ENCODE measurements around the gene AJAP1.

AJAP1 gene

DNA sequence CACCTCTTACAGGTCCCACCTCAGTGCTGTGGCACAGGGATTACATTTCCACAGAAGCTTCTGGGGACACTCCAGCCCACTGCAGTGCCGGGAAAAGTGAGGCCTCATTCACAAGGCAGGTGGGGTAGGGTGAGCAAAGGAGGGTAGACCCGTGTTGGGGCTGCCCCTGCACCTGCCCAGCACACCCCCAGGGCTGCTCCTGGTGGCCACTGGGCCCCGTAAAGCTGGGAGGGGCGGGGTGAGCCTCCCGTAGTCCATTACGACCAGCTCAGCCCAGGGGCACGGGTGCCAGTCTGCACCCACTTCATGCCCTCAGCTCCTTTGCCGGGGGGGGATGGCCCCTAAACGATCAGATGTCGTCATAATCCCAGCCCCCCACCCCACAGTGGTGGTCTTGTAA, 39.5 kb downstream of the AJAP1 start:
- H3K27ac ChIP-seq: no peak overlapping the region
- DNase-seq (ENCODE audit: low spot score): no peak
- TF ChIP-seq, protein P1, sequence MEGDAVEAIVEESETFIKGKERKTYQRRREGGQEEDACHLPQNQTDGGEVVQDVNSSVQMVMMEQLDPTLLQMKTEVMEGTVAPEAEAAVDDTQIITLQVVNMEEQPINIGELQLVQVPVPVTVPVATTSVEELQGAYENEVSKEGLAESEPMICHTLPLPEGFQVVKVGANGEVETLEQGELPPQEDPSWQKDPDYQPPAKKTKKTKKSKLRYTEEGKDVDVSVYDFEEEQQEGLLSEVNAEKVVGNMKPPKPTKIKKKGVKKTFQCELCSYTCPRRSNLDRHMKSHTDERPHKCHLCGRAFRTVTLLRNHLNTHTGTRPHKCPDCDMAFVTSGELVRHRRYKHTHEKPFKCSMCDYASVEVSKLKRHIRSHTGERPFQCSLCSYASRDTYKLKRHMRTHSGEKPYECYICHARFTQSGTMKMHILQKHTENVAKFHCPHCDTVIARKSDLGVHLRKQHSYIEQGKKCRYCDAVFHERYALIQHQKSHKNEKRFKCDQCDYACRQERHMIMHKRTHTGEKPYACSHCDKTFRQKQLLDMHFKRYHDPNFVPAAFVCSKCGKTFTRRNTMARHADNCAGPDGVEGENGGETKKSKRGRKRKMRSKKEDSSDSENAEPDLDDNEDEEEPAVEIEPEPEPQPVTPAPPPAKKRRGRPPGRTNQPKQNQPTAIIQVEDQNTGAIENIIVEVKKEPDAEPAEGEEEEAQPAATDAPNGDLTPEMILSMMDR (IDR thresholded peaks at IDR 0.05): no peak
- no peak overlapping the region for H3K4me3 ChIP-seq

DNA sequence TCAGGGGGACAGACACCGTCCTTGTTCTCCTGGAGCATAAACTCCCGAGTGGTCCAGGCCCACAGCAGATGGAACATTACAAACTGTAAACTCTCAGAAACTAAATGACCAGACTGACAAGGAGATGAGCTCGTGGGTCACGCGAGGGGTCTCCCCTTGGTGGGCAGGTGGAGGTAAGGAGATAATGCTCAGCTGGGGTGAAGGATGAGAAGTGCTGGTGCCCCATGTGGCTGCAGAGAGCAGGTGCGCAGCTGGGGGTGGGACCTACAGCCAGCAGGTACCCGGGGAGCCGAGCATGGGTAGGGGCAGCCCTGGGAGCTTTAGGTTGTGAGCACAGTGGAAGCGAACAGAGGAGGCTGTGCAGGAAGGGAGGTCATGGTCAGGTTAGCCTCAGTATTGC, 40.1 kb downstream of the AJAP1 start:
- TF ChIP-seq, protein P1 (IDR thresholded peaks at IDR 0.05): no peak
- no peak for DNase-seq (ENCODE audit: low spot score)
- H3K4me3 ChIP-seq: no peak overlapping the region
- H3K27ac ChIP-seq: no peak overlapping the region

DNA sequence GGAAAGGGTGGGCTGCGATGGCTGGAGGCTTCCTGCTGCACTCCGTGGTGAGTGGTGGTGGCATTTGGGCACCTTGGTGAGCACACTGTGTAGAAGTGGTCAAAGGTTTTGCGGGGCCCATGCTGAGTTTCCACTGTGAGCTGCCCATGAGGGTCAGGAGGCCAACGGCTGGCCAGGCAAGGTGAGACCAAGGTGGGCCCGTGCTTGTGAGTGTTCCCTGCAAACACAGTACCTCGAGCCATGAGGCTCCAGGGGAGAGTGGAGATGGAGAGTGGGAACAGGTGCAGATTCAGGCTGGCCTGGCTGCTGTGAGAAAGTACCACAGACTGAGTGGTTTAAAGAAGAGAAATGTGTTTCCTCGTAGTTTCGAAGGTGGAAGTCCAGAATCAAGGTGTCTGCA, 40.8 kb downstream of the AJAP1 start:
- DNase-seq (ENCODE audit: low spot score): no peak
- no peak overlapping the region for H3K27ac ChIP-seq
- TF ChIP-seq, protein P1 (IDR thresholded peaks at IDR 0.05): no peak
- no peak overlapping the region for H3K4me3 ChIP-seq

DNA sequence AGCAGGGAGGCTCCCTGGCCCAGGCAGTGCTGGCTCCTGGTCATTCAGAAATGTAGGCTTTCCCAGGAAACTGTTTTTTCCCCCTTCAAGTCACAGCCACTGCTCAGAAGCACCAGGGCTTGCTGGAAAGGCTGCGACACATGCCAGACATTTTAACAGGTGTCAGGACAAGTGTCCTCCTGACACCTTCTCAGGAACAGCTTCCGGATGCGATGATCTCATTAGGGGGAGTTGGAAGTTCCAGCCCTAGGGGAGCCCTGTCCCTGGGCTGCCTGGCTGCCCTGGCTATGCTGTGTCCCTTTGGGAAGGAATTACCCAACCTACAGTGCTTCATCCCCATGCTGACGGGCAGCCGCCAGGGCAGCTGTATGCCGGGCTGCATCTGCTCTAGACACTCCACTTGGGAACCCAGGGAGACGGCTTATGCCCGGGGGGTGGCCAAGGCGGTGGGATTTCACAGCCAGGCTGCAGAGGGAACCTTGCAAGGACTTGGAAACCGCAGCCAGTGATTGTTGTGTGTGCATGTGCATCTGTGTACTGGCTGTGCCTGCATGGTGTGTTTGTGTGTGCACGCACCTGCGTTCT, 41.8 kb downstream of the AJAP1 start:
- no peak for DNase-seq (ENCODE audit: low spot score)
- TF ChIP-seq, protein P1 (IDR thresholded peaks at IDR 0.05): no peak
- Histone ChIP-seq H3K4me3 (no peak overlapping the region), H3K27ac (no peak overlapping the region)

DNA sequence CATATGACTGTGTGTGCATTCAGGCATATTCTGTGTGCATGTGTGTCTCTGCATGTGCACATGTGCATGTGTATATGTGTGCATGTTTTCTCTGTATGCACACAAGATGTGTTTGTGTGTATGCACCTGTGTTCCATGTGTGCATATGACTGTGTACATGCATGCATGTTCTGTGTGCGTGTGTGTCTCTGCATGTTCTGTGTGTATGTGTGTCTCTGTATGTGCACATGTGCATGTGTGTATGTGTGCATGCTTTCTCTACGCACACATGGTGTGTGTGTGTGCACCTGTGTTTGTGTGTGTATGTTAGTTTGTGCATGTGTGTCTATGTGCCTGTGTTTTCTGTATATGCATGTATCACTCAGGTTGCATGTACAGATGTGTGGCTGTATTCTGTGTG, 42.3 kb downstream of the AJAP1 start:
- Histone ChIP-seq H3K4me3 (no peak overlapping the region), H3K27ac (no peak overlapping the region)
- TF ChIP-seq, protein P1 (IDR thresholded peaks at IDR 0.05): no peak
- no peak for DNase-seq (ENCODE audit: low spot score)

DNA sequence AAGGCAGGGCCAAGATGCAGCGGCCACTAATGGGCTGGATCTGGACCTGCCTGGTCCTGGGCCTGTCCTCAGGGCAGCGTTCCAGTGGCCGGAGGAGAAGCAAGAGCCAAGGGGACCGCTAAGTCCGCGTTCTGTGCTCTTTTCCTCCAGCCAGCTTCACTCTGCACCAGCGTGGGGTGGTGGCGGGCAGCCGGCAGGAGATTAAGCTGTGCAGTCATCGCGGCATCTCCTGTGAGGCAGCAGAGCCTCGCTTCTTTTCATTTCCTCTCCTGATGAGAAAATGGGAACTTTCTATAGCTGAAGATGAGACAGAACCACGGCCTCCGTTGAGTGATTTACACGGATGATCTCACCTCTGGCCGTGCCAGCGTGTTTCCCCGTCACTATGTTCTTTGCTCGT, 43.4 kb downstream of the AJAP1 start:
- H3K4me3 ChIP-seq: no peak overlapping the region
- no peak overlapping the region for H3K27ac ChIP-seq
- DNase-seq (ENCODE audit: low spot score): no peak
- TF ChIP-seq, protein P1 (IDR thresholded peaks at IDR 0.05): no peak

DNA sequence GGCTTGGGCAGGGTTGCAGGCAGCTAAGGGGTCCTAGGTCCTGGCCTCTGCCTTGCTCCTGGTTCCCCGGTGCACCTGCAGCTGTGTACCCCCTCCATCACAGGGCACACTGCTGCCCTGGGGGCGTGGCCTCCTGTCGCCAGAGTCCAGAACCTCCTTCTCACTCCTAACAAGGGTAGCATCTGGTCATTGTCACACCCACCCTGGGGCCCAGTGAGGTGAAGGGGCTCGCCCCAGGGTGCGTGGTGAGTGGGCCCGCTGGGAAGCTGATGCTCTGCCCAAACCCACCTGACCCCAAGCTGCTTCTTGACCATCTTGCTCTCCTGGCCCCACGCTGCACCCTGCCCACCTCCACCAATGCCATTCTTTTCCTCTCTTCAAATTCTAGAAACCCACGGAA, 44.5 kb downstream of the AJAP1 start:
- no peak for DNase-seq (ENCODE audit: low spot score)
- TF ChIP-seq, protein P1 (IDR thresholded peaks at IDR 0.05): no peak
- H3K27ac ChIP-seq: no peak overlapping the region
- H3K4me3 ChIP-seq: no peak overlapping the region

Measured in coronary artery (tissue), 2 donors.